K562 (cell line): Measurements from ENCODE around the gene HMGXB3.

Experiments used
- BHLHE40 ChIP-seq: IDR thresholded peaks from 2 replicates; pipeline ENCODE4 v1.6.1; 2011; ENCODE audit warnings: low read length, improper control_type of control experiment
- BRCA1 ChIP-seq, 2 experiments: fragments of 450-650 bp in 1 of 2; sonication (generic) in 1 of 2; formaldehyde crosslinking in 1 of 2; IDR thresholded peaks; 2 replicates each; pipeline versions ENCODE4 v1.5.0 to v1.6.1; 2017 to 2020; ENCODE audit warnings: mild to moderate bottlenecking in 1 of 2, missing genetic modification reagents in 1 of 2
- CBX3 ChIP-seq, 2 experiments: IDR thresholded peaks; 1 replicate in 1 of 2; 2 replicates in 1 of 2; pipeline ENCODE4 v1.6.1; 2012; ENCODE audit warnings: inconsistent platforms in 2 of 2, low read length in 2 of 2, borderline replicate concordance in 1 of 2, control low read depth in 1 of 2
- CC2D1A ChIP-seq: fragments of 450-650 bp; IDR thresholded peaks from 2 replicates; pipeline ENCODE4 v1.6.1; 2017; ENCODE audit warnings: mild to moderate bottlenecking
- FOS ChIP-seq: IDR thresholded peaks from 3 replicates; pipeline ENCODE4 v1.6.1; 2011; ENCODE audit not compliant: insufficient read length; ENCODE audit errors: extremely low read depth
- HEY1 ChIP-seq: fragments of 250-450 bp; sonication (Bioruptor Pico); IDR thresholded peaks from 2 replicates; pipeline ENCODE4 v1.5.0; 2020; ENCODE audit warnings: mild to moderate bottlenecking, moderate library complexity, borderline replicate concordance
- MYC ChIP-seq, 2 experiments: fragments of 250-450 bp in 1 of 2; sonication (Bioruptor Pico) in 1 of 2; IDR thresholded peaks; 2 replicates each; pipeline versions ENCODE4 v1.5.1 to v1.6.1; 2012 to 2021; ENCODE audit warnings: low read depth in 2 of 2, borderline replicate concordance in 1 of 2, improper control_type of control experiment in 1 of 2, low read length in 1 of 2, mild to moderate bottlenecking in 1 of 2, moderate library complexity in 1 of 2
- POLR2A ChIP-seq: fragments of 450-650 bp; conservative IDR thresholded peaks from 2 replicates; pipeline ENCODE4 v1.6.1; 2016
- POLR3A ChIP-seq: IDR thresholded peaks from 2 replicates; pipeline ENCODE4 v1.6.1; 2011; ENCODE audit warnings: borderline replicate concordance, mild to moderate bottlenecking, moderate library complexity; ENCODE audit not compliant: insufficient read length, insufficient read depth; ENCODE audit errors: extremely low read depth
- TAF1 ChIP-seq: IDR thresholded peaks from 2 replicates; pipeline ENCODE4 v1.6.1; 2011; ENCODE audit warnings: mild to moderate bottlenecking, low read length, moderate library complexity; ENCODE audit not compliant: insufficient read depth, control insufficient read depth, severe bottlenecking; ENCODE audit errors: extremely low read depth
- YY1 ChIP-seq, 3 experiments: IDR thresholded peaks; 2 replicates each; pipeline ENCODE4 v1.6.1; 2011; ENCODE audit warnings: low read length in 2 of 3, mild to moderate bottlenecking in 2 of 3, moderate library complexity in 2 of 3, borderline replicate concordance in 1 of 3, control low read depth in 1 of 3, low read depth in 1 of 3; ENCODE audit not compliant: insufficient read depth in 3 of 3, insufficient replicate concordance in 2 of 3, control insufficient read depth in 1 of 3, insufficient read length in 1 of 3; ENCODE audit errors: extremely low read depth in 1 of 3
- ZFP30 ChIP-seq: fragments of 250-450 bp; sonication (Bioruptor Pico); IDR thresholded peaks from 2 replicates; pipeline ENCODE4 v1.8.0; 2022; ENCODE audit warnings: moderate library complexity, mild to moderate bottlenecking, inconsistent platforms, borderline replicate concordance
- ZNF354B ChIP-seq: fragments of 250-450 bp; sonication (Bioruptor Pico); IDR thresholded peaks from 2 replicates; pipeline ENCODE4 v1.4.0; 2020

GRCh38 chr5:150024346-150024984, 23.9 kb downstream of the HMGXB3 start:
- no peak for TF ChIP-seq CC2D1A
- no peak for TF ChIP-seq ZFP30 (CRISPR knock-in tag)
- TF ChIP-seq TAF1: no peak
- TF ChIP-seq ZNF354B: no peak
- TF ChIP-seq BRCA1 (IDR thresholded peaks at IDR 0.05): no peak
- no peak for TF ChIP-seq BRCA1 (CRISPR knock-in tag; IDR thresholded peaks at IDR 0.05)
- TF ChIP-seq BHLHE40: no peak
- TF ChIP-seq YY1 (IDR thresholded peaks at IDR 0.05; ENCODE audit: borderline replicate concordance in 1 of 3, control insufficient read depth in 1 of 3, extremely low read depth in 1 of 3, insufficient read depth in 3 of 3, insufficient read length in 1 of 3, insufficient replicate concordance in 2 of 3, low read depth in 1 of 3, low read length in 2 of 3): no peak
- no peak for TF ChIP-seq FOS
- TF ChIP-seq CBX3 (IDR thresholded peaks at IDR 0.05; ENCODE audit: borderline replicate concordance in 1 of 2, low read length in 2 of 2): no peak
- no peak for TF ChIP-seq HEY1
- TF ChIP-seq MYC (IDR thresholded peaks at IDR 0.05; ENCODE audit: low read depth, low read length): no peak
- no peak for TF ChIP-seq MYC (CRISPR knock-in tag; IDR thresholded peaks at IDR 0.05; ENCODE audit: borderline replicate concordance, low read depth)
- TF ChIP-seq POLR2A: no peak
- TF ChIP-seq POLR3A: no peak
